GM19035 (cell line): ENCODE data around the gene DYSF.
"Not testable (repeated sequence)": the region's sequence is repeated elsewhere in the genome, so short reads cannot be mapped to it uniquely, and the experiment has no call there.

Experiments
- ATAC-seq: cut with Tn5 transposase; IDR thresholded peaks from one replicate; pipeline ENCODE4 v1.9.1; 2021; ENCODE audit not compliant: unreplicated experiment

The DYSF gene

GRCh38 chr2:71469403-71470398 lies 16.3 kb downstream of the DYSF start:
- ATAC-seq, result no peak

GRCh38 chr2:71471276-71471675 lies 17.9 kb downstream of the DYSF start:
- ATAC-seq, result no peak

- ATAC-seq, result no peak
Observed at GRCh38 chr2:71472019-71472418, 18.7 kb downstream of the DYSF start.

- no peak for ATAC-seq
Observed at GRCh38 chr2:71473346-71474031, 20.1 kb downstream of the DYSF start.

GRCh38 chr2:71474116-71474743 lies 20.9 kb downstream of the DYSF start:
- ATAC-seq, result no peak

GRCh38 chr2:71474744-71475397 lies 21.5 kb downstream of the DYSF start:
- no peak for ATAC-seq

- no peak for ATAC-seq
Observed at GRCh38 chr2:71476495-71476894, 23.1 kb downstream of the DYSF start.

- ATAC-seq, result no peak
Observed at GRCh38 chr2:71477231-71477691, 23.9 kb downstream of the DYSF start.

GRCh38 chr2:71478806-71479205 lies 25.4 kb downstream of the DYSF start:
- no peak for ATAC-seq

- ATAC-seq, result no peak
Observed at GRCh38 chr2:71479261-71479660, 25.9 kb downstream of the DYSF start.

- ATAC-seq, result no peak
Observed at GRCh38 chr2:71481111-71481510, 27.8 kb downstream of the DYSF start.

GRCh38 chr2:71482055-71482454 lies 28.7 kb downstream of the DYSF start:
- ATAC-seq, result no peak

- ATAC-seq, result no peak
Observed at GRCh38 chr2:71483246-71483645, 29.9 kb downstream of the DYSF start.

- no peak for ATAC-seq
Observed at GRCh38 chr2:71484354-71484753, 31.0 kb downstream of the DYSF start.

GRCh38 chr2:71486881-71487640 lies 33.7 kb downstream of the DYSF start:
- ATAC-seq, result no peak

- not testable (repeated sequence) for ATAC-seq
Observed at GRCh38 chr2:71491551-71491950, 38.2 kb downstream of the DYSF start.

GRCh38 chr2:71492112-71492511 lies 38.8 kb downstream of the DYSF start:
- ATAC-seq, result no peak

- no peak for ATAC-seq
Observed at GRCh38 chr2:71494091-71494490, 40.7 kb downstream of the DYSF start.

GRCh38 chr2:71494523-71495155 lies 41.3 kb downstream of the DYSF start:
- no peak for ATAC-seq
